Cerebellar nuclear complex (tissue), 1 donor: ENCODE measurements around the gene NPAS3.

Source experiments
- DNase-seq, 2 experiments: peaks; one replicate each; lab custom pipeline; 2025; lab: John Stamatoyannopoulos, UW

The NPAS3 gene

DNA sequence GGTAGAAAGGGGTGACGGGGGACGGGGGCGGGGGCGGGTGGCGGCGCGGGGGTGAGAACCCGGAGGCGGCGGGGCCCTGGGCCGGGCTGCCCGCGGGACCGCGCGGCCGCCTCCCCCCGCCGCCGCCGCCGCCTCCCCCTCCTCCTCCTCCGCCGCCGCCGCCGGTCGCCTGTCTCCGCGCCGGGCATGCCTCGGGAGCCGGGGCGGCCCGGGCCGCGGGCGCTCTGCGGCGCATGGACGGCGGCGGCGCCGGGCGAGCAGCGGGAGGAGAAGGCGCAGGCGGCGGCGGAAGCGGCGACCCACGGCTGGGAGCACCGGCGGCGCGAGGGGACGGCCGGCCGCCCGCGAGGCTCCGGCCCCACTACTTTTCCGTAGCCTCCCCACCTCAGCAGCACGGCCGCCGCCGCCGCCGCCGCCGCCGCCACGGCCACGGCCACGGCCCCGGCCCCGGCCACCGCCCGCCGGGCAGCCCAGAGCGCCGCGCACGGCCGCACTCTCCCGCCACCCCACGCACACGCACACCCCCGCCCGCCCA is at the start of gene NPAS3:
Gene NPAS3 (plus strand): TSS at position 161 of the 535 bp plus-strand sequence.
- DNase-seq, result no peak

DNA sequence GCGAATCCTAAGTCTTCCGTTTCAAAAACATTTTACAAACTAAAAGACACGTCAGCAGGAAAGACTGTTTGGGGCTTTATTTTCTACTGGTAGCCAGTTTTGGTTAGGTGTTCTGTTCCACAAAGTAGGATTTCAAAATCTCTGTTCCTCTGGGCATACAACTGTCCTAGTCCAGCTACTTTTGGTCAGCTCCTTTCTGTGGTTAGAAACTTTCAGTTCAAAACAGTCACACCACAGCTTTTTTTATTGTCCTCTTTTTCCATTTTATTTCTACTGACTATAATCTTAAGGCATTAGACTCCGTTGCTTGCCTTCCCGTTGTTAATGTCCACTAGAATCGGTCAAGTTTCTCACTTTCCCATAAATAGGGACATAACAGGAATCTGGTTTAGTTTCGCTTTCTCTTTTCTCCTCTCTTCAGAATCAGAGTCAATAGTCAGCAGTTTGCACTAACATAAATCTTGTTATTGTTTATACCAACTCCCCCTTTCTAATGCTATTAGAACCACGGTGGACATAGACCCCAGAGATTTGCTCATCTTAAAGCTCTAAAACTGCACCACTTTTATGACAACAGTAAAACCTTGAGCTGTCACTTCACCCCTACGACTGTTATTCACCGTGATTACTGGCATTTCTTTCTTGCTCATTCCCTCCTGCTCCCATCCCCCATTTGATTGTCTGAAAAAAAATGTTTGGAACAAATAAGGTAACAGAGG is 41.5 kb upstream of the NPAS3 start:
- DNase-seq, result no peak

- DNase-seq, result no peak
These were observed 41.0 kb upstream of the NPAS3 start for GRCh38 chr14:32897698-32898064.

DNA sequence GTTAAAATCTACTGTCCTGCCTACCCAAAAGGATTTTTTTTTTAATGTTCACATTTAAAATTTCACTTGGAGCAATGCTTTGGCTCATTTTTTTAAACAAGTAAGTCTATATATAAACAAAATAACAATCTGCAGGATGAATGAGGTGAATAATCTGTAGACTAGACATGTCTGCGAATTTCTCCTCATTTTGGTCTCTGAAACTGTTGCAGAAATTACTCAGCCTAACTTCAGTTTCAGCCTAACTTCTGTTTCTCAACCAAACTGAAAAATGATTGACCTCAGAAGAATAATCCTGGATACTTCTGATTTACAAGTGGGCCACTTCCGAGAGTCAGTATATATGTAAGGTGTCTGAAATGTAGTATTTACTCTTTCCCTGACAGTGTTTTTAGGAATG is 39.8 kb upstream of the NPAS3 start:
- no peak for DNase-seq

DNA sequence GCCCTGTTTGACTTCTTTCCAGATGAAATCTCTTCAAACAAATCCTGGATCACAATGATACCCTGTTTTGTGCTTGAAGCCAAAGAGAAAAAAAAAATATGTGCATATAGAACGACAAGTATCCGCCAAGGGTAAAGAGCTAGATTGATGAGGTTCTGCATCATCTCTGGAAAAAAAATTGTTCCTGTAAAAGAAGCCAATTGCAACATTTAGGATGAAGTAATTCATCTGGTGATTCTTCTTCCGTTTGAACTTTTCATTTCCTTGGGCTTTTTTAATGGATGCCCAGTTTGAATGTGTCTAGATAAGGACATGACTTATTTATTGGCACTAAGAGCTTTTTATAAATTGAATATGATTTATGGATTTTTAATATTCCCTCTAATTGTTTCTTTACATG is 38.1 kb upstream of the NPAS3 start:
- DNase-seq, result no peak

DNA sequence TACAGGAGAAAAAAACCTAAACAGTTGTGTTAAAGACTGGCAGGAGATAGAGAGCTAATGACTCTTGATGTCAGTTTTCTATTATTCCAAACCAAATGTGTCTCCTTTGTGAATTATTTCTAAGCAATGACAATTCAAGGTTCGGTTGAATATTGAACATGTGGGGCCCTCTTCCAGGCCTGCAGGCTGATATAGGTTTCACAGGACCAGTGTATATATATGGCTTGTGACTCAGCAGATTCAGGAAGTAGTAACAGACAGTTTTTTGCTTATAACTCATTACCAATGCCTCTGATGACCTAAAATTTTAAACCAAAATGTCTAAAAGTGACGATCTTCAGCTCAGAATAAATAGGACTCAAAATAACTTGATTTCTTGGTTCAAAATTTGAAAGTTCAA is 33.7 kb upstream of the NPAS3 start:
- no peak for DNase-seq

DNA sequence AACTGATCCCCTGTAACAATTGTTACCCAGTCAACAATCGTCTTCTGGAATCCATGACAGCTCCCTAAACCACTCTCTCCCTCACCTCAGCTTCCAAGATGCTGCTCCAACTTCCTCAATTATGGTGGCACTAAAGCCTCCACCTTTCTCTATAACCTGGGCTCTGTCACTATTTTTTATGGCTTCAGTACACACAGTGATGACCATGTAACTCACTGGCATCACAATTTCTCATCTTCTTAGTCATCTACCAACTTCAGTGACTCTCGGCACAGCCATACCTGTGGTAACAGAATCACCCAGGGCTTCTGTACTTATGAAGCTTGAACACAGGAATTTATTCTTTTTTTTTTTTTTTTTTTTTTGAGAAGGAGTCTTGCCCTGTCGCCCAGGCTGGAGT is 32.0 kb upstream of the NPAS3 start:
- DNase-seq, result no peak

GRCh38 chr14:32908196-32909084 is 30.2 kb upstream of the NPAS3 start:
- no peak for DNase-seq

GRCh38 chr14:32913725-32914124 is 25.0 kb upstream of the NPAS3 start:
- DNase-seq, result no peak

DNA sequence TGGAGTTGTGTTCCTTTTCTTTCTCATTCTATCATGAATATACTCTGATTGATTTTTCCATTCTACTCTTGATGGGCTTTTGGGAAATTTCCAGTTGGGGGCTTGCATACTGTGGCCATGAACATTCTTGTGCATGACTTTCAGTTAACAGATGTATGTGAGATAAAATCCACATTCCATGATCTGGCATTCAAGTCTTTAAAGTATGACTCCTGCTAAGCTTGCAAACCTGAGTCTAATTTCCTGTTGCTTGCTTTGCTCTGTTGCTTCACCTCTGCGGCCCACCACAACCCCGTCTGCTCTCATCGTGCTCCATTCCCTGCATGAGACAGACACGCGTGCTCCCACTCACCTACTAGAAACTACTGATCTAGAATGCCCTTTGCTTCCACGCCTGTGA is 24.3 kb upstream of the NPAS3 start:
- DNase-seq, result no peak

- DNase-seq, result no peak
These were observed 17.9 kb upstream of the NPAS3 start for GRCh38 chr14:32920696-32921276.

DNA sequence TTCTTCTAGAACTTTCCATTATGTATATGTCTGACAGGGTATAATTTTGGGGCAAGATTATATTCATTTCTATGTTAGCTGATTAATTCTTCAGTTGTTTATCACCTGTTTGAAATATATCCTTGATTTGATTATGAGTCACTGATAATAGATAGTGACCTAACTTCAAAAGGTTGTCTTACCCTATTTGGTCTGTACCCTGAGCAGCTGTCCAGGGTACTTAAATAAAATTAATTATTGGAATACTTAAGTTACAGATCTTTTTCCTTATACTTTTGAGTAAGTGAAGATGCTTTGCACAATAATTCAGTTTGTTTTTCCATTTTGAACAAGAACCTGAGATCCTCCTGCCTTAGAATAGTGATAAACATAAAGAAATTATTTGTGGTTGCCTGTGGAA is 13.2 kb upstream of the NPAS3 start:
- no peak for DNase-seq

- DNase-seq, result no peak
These were observed 6.3 kb upstream of the NPAS3 start for GRCh38 chr14:32932302-32932913.

DNA sequence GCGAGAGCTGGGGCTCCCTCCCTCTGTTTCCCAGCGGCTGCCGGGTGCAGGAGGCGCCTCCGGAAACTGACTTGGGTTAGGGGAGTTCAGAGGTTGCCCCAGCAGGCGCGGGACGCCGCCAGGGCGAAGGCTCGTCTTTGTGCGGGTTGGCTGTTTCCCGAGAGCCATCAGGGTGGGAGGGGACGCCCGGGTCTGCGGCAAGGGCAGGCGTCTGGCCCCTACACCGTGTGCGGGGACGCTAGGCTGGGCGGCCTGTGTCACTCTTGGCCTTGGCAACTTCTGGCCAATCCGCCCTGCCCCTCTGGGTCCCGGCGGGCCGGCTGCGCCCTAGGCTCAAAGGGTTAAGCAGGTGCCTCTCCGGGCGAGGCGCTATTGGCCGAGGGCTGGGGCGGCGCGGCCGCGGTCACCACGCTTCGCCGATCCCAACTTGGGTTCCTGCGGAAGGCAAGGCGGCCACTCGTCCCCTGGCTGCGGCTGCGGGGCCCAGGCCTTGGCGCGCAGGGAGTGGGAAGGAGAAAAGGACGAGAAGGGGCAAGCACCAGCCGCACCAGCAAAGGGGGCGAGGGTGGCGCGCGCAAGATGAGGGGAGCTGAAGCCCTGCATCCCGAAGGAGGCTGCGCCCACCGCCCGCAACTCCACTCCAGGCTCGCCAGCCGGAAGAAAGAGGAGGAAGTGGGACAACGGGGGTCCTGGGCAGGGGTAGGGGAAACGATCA is 5.6 kb upstream of the NPAS3 start:
- DNase-seq, result no peak

- DNase-seq, result no peak
These were observed 5.0 kb upstream of the NPAS3 start for GRCh38 chr14:32933629-32934072.

- DNase-seq, result no peak
These were observed 4.4 kb upstream of the NPAS3 start for GRCh38 chr14:32934073-32934880.

- DNase-seq, result no peak
These were observed 3.6 kb upstream of the NPAS3 start for GRCh38 chr14:32934881-32935633.

DNA sequence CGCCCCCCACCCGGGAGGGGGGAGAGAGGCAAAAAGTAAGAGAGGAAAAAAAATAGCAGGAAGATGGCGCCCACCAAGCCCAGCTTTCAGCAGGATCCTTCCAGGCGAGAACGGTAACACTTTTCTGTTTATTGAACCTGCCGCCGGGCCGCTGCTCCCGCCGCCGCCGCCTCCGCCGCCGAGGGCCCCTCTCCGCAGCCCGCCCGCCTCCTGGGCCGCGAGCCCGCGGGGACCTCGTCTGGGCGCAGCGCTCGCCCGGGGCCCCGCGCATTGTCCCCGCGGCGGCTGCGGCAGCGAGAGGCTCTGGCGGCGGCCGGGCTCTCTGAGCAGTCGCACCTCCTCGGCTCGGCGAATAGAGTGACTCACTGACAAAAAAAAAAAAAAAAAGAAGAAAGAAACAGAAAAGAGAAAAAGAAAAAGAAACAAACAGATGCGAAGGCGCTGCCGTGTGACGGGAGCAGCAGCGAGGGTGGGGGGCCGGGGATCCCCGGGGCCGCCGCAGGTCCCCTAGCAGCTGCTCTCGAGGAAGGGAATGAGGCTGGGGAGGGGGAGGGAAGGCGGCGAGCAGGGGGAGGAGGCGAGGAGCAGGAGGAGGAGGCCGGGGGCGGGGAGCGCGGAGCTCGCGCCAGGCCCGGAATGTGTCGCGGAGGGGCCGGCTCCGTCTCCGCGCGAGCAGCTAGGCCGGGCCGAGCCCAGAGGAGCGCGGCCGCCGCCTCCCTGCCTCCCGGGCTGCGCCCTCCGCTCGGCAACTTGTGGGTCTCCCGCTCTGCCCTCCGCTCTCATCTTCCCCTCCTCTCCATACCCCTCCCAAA is 781 bp downstream of the NPAS3 start:
- DNase-seq, result no peak

DNA sequence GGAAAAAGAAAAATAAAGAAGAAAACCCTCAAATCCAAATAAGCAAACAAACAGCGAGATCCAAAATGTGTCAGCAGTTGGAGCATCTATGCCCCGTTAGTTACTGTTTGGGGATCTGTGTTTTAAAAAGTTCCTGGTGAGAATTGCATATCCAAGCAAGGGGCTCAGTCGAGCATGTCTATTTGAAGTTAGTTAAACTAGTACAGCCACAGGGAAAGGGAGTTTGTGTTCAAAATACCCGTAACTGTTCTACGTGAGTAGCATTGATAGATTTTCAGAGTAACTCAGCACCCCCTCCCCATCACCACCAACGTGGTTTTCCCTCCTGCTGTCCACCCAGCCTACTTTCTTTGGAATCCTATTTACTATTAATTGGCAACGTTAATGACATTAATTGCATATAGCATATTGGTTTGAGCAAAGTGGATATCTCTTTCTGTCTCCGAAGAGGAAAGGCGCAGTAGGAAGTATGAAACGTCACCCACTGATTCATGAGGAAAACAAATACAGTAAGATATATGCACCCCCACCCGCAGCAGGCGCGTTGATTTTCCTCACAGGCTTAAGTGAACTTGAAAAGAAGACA is 1.5 kb downstream of the NPAS3 start:
- DNase-seq, result no peak
